GM06990 (cell line): ENCODE data around the gene CHRNG.

Source experiments
- DNase-seq: peaks from one replicate; pipeline ENCODE4 v3.0.0-alpha.2; 2011; ENCODE audit not compliant: insufficient read length; ENCODE audit errors: extremely low read depth
- H3K27me3 ChIP-seq: replicated peaks from 2 replicates; pipeline ENCODE4 v1.6.0; 2011; ENCODE audit warnings: low read length; ENCODE audit not compliant: control insufficient read depth, insufficient read depth
- H3K36me3 ChIP-seq: 2 replicates; pipeline ENCODE4 v1.5.1; 2011; ENCODE audit warnings: low read length; ENCODE audit not compliant: control insufficient read depth, insufficient read depth
- H3K4me3 ChIP-seq: replicated peaks from 2 replicates; pipeline ENCODE4 v1.5.1; 2011; ENCODE audit warnings: low read depth, mild to moderate bottlenecking, control low read depth, low read length
- CTCF ChIP-seq: IDR thresholded peaks from 2 replicates; pipeline ENCODE4 v1.5.1; 2011; ENCODE audit warnings: low read length, control low read depth, mild to moderate bottlenecking, inconsistent platforms; ENCODE audit not compliant: insufficient read depth, poor library complexity, severe bottlenecking

The CHRNG gene

GRCh38 chr2:232522623-232523401 lies 16.7 kb upstream of the CHRNG start:
- H3K4me3 ChIP-seq, result no peak overlapping the region
- TF ChIP-seq CTCF, result no peak
- no peak for DNase-seq

GRCh38 chr2:232523402-232523681 lies 16.1 kb upstream of the CHRNG start:
- no peak for DNase-seq

More at GRCh38 chr2:232522623-232523401, 16.7 kb upstream of the CHRNG start:
- no peaks in the 10 kb centered on the region for H3K36me3 ChIP-seq
- H3K27me3 ChIP-seq, result peaks cover 1% of the 10 kb centered on the region; the same call in 1 of the 2 replicates

GRCh38 chr2:232523682-232524597 lies 15.6 kb upstream of the CHRNG start:
- TF ChIP-seq CTCF, result peak; percentile 34
- H3K4me3 ChIP-seq, result no peak overlapping the region
- DNase-seq, result no peak
- peaks cover 1% of the 10 kb centered on the region; the same call in 1 of the 2 replicates for H3K27me3 ChIP-seq
- no peaks in the 10 kb centered on the region for H3K36me3 ChIP-seq

More at GRCh38 chr2:232523402-232523681, 16.1 kb upstream of the CHRNG start:
- Histone ChIP-seq H3K36me3 (no peaks in the 10 kb centered on the region), H3K4me3 (no peak overlapping the region), H3K27me3 (peaks cover 1% of the 10 kb centered on the region; the same call in 1 of the 2 replicates)
- no peak for TF ChIP-seq CTCF

- Histone ChIP-seq H3K36me3 (no peaks in the 10 kb centered on the region), H3K4me3 (no peak overlapping the region), H3K27me3 (peaks cover 1% of the 10 kb centered on the region; the same call in 1 of the 2 replicates)
- TF ChIP-seq CTCF, result no peak
- DNase-seq, result no peak
Measured at GRCh38 chr2:232524771-232525170, 14.7 kb upstream of the CHRNG start.

- DNase-seq, result no peak
- TF ChIP-seq CTCF, result no peak
- peaks cover 1% of the 10 kb centered on the region; the same call in 1 of the 2 replicates for H3K27me3 ChIP-seq
- no peak overlapping the region for H3K4me3 ChIP-seq
- no peaks in the 10 kb centered on the region for H3K36me3 ChIP-seq
Measured at GRCh38 chr2:232525199-232525598, 14.3 kb upstream of the CHRNG start.
